Renal pelvis (tissue), 4 donors: ENCODE measurements around the gene MTHFD1L. TPM values are rescaled to one million over a fixed set of nuclear protein-coding genes. Genes with fewer than 3 reads are reported as not detected.
"Not testable (repeated sequence)": the region's sequence is repeated elsewhere in the genome, so short reads cannot be mapped to it uniquely, and the experiment has no call there.

Experiments used
- DNase-seq: peaks from one replicate; pipeline ENCODE4 v3.0.0-alpha.2; 2013
- polyA plus RNA-seq, 3 donors: library from polyadenylated mRNA; unstranded; fragments of 120-200 nt; gene quantifications; one replicate each; pipeline ENCODE4 v1.2.1, GENCODE V29; 2013; ENCODE audit not compliant: insufficient read length in 3 of 3

The MTHFD1L gene
- polyA plus RNA-seq, 3 donors = 14.7 to 17.6 (median 16.9) TPM

DNA sequence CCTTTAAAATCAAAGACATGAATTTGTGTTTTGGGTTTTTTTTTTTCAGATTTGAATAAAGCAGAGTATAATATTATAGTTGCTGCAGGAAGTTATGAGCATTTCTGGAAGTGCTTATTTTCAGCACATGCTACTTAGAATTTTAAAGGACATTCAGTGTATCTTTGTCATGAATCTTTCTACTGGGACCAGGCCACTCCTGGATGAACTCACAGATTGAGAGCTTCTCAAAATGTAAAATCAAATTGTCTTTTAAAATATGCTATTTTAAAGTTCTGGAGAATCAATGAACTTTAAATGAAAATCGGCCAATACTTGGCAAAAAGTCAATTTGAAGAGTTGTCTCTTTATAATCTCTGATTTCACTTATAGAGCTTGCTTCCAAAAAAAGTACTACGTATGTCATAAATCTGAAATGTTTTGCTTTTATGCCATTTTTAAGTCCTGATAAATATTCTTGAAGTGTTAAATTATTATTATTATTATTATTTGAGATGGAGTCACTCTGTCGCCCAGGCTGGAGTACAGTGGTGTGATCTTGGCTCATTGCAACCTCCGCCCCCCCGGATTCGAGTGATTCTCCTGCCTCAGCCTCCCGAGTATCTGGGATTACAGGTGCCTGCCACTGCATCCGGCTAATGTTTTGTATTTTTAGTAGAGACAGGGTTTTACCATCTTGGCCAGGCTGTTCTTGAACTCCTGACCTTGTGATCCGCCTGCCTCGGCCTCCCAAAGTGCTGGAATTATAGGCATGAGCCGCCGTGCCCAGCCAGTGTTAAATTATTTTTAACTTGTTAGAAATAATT, 198.5 kb downstream of the MTHFD1L start:
- no peak for DNase-seq

DNA sequence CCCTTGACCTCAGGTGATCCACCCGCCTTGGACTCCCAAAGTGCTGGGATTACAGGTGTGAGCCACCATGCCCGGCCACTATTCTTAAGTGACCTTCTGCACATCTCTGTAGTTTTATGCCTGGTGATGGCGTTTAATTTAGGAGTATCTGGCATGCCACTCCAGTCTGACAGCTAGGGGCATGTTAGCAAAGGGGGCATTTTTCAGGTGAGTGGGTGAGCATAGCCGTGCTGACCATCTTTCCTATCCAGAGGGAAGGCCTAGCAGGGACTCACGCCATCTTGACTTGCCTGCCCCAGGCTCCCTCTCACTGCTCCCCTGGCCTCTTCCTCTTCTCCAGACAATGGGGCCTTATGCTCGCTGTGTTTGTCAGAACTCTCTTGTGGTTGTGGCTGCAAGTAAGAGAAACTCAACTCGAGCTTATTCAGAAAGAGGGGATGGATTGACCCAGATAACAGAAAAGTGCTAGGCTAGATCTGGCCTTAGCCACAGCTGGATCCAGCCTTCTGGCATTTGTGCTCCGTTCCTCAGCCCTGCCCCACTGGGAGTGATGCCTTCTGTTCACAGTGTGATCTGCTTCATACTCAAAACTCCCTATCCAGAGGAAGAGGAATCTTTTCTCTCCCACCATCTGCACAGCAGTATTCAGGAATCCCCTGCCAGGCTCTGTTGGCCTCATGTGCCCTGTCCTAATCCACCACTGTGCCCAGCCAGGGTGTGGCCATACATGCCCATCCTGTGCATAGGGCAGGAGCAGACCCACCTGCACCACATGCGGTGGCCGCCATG, 199.7 kb downstream of the MTHFD1L start:
- DNase-seq = no peak

GRCh38 chr6:151067684-151068596, 202.4 kb downstream of the MTHFD1L start:
- peak; percentile 77 for DNase-seq

DNA sequence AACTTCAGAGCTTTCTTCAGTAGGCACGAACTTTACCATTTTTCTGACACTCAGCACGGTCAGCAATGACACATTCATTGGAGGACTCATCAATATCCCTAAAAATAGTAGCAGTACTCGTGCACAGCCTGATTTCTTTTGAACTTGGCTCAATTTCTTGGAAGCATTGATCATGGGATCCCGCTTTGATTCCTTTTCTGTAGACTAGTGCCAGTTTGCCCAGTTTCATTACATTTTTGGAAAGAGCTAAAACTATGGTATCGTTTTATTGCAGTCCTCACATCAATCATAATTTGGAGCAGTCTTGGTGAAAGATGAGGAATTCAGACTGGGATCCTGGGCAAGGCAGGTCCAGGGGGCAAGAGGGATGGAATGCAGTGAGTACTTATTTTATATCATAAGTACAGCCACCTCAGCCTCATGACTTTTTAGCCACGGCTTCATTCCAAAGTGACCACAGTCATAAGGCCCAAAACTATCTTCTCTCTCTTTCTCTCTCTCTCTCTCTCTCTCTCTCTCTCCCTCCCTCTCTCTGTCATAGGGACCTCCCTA, 203.3 kb downstream of the MTHFD1L start:
- no peak for DNase-seq

GRCh38 chr6:151069641-151070040, 204.1 kb downstream of the MTHFD1L start:
- no peak for DNase-seq

DNA sequence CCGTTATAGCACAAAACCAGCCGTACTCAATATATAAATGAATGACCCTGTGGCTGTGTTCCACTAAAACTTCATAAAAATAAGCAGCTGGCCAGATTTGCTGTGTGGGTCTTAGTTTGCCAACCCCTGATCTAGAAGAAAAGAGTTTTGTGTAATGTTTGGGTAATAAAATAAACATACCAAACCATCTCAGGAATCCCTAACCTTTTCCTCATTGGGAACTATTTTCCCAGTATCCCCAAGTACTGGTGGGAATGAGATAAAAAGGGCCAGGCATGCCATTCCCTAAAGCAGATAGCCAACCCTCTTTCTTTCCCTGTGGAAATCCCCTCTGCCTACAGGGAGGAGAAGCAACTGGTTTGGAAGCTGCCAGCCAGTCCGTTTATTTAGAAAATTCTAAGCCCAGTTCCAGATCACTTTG, 205.1 kb downstream of the MTHFD1L start:
- DNase-seq = no peak

- DNase-seq = no peak
These were observed 205.8 kb downstream of the MTHFD1L start for GRCh38 chr6:151071295-151071694.

DNA sequence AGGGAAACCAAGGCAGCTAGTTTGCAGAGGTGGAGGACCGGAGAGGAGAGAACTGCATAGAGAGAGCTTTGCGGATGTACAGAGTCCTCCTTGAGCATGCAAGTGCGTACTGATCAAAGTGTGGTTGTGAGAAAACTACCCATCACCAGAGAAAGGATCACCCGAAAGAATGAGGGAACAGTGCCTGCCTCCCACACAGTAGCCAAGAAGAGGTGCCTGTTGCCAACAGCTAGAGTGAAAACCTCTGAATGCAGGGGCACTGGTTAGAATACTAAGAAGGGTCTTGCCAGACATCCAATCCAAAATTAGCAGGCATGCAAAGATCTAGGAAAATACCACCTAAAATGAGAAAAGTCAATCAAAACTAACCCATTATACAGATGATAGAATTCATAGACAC, 207.6 kb downstream of the MTHFD1L start:
- no peak for DNase-seq

GRCh38 chr6:151073701-151074100, 208.2 kb downstream of the MTHFD1L start:
- no peak for DNase-seq

- no peak for DNase-seq
These were observed 209.5 kb downstream of the MTHFD1L start for GRCh38 chr6:151075005-151075404.

DNA sequence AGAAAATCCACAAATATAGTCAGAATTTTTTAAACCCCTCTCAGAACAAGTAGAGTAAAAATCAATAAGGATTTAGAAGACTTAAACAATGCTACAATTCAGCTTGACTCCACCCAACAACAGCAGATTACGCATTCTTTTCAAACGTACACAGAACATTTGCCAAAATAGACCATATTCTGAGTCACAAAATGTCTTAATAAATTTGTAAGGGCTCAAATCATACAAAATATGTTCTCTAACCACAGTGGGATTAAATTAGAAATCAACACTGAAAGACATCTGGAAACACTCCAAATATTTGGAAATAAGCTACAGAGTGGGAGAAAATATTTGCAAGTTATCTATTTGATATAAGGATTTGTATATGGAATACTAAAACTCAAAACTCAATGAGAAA, 210.0 kb downstream of the MTHFD1L start:
- no peak for DNase-seq

- DNase-seq = no peak
These were observed 210.5 kb downstream of the MTHFD1L start for GRCh38 chr6:151075930-151076555.

- DNase-seq = no peak
These were observed 213.2 kb downstream of the MTHFD1L start for GRCh38 chr6:151078655-151079054.

DNA sequence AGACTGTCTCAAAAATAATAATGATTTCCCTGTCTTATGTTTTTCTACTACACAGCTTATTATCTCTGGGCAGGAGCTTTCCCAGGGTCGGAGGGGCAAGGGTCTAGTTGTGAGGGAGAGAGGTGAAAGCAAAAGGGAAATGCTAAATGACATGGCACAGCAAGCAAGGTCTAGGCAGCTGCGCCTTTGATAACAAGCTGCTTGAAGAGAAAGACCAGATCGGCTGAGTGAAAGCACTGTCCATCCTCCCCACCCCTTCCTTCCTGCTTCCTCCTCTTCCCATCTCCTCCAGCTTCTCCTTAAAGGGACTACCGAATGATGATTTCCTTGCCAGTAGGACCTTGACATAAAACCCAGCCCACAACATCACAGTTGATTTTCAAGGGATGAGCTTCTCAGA, 216.2 kb downstream of the MTHFD1L start:
- no peak for DNase-seq

GRCh38 chr6:151082079-151082478, 216.6 kb downstream of the MTHFD1L start:
- no peak for DNase-seq

DNA sequence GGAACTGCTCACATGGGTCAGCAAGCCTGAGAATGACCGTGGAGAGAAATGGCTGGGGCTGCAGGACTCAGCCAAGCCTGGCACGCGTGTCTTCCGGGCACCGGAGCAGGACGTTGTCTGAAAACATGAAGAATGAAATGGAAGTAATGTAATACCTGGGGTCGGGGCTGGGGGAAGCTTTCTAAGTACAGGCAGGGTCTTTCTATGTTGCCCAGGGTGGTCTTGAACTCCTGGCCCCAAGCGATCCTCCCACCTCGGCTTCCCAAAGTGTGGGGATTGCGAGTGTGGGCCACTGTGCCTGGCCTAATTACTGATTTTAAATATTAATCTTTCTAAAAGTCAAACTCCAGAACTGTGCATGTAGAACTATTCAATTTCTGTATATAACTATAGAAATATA, 218.8 kb downstream of the MTHFD1L start:
- DNase-seq = no peak

DNA sequence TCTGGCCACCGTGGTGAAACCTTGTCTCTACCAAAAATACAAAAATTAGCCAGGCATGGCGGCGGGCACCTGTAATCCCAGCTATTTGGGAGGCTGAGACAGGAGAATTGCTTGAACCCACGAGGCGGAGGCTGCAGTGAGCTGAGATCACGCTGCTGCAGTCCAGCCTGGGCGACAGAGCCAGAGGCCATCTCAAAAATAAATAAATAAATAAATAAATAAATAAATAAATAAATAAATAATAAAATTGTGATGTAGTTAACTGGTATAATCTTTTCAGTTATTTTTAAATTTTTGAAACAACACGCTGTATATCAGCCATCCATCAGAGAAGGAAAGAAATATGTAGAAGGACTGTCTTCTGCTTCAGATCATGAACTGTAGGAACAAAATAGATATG, 221.6 kb downstream of the MTHFD1L start:
- DNase-seq = not testable (repeated sequence)

GRCh38 chr6:151087861-151088598, 222.5 kb downstream of the MTHFD1L start:
- DNase-seq = no peak

GRCh38 chr6:151088599-151088935, 223.1 kb downstream of the MTHFD1L start:
- DNase-seq = no peak

DNA sequence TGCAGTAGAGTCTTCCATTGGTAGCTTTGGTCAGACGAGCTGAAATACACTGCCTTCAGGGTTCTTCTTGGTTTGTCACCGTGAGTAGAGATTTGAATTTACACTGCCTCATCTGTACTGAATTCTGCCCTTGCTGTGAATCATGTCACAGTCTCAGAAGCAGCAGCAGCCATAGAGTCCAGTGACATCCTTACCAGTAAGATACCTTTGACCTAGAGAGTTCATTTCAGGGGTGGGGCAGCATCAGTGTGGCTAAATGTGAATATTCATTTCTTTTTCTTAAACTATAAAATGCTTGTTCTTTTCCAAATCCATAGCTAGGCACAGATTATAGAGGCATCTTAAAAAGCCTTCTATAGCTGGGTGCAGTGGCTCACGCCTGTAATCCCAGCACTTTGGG, 223.5 kb downstream of the MTHFD1L start:
- DNase-seq = no peak

DNA sequence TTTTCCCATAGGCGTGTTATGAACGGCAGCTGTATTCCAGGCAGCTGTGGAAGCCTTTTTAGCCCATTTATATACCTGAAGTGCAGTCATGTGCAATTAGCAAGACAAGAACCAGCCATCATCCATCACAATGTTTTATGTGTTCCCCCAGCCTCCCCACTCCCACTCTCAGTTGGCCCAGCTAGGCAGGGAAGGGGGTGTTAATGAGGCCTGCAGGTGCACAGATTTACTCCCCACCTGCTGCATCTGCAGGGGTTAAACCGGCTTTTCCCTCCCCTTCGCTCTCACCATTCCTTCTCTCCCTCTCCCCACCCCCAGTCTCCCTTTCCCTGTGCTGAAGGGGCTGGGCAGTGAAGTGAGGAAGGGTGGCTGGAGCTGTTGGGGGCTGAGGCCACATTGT, 224.5 kb downstream of the MTHFD1L start:
- peak; percentile 80 for DNase-seq
